Mesendoderm (in vitro differentiated cells): ENCODE results near the gene CARD9.

Experiments
- DNase-seq: peaks from one replicate; pipeline ENCODE4 v3.0.0; 2013
- H2AK5ac ChIP-seq: 2 replicates; pipeline ENCODE4 v1.6.1; 2013; ENCODE audit warnings: low read length, inconsistent platforms
- H2BK120ac ChIP-seq: 2 replicates; pipeline ENCODE4 v1.6.1; 2013; ENCODE audit warnings: low read depth, mild to moderate bottlenecking, low read length, moderate library complexity, mixed read lengths
- H2BK15ac ChIP-seq: replicated peaks from 2 replicates; pipeline ENCODE4 v1.6.1; 2013; ENCODE audit warnings: low read depth, mild to moderate bottlenecking, moderate library complexity
- H2BK5ac ChIP-seq: 2 replicates; pipeline ENCODE4 v1.6.1; 2013; ENCODE audit warnings: low read length, inconsistent platforms
- H3K18ac ChIP-seq: 2 replicates; pipeline ENCODE4 v1.6.1; 2013; ENCODE audit warnings: mild to moderate bottlenecking, low read length, mixed read lengths
- H3K23ac ChIP-seq: one replicate; pipeline ENCODE4 v1.6.1; 2013; ENCODE audit warnings: low read length
- H3K27ac ChIP-seq: 2 replicates; pipeline ENCODE4 v1.5.1; 2013; ENCODE audit warnings: low read depth, mild to moderate bottlenecking, inconsistent platforms, low read length, moderate library complexity
- H3K27me3 ChIP-seq: 2 replicates; pipeline ENCODE4 v1.6.1; 2013; ENCODE audit warnings: low read length, control low read depth, mild to moderate bottlenecking, inconsistent platforms; ENCODE audit not compliant: insufficient read depth, poor library complexity
- H3K36me3 ChIP-seq: 2 replicates; pipeline ENCODE4 v1.6.1; 2013; ENCODE audit warnings: low read length, inconsistent platforms; ENCODE audit not compliant: control insufficient read depth, insufficient read depth
- H3K4ac ChIP-seq: one replicate; pipeline ENCODE4 v1.6.1; 2013; ENCODE audit warnings: low read depth, mild to moderate bottlenecking, low read length, moderate library complexity
- H3K4me1 ChIP-seq: 2 replicates; pipeline ENCODE4 v1.6.1; 2013; ENCODE audit warnings: low read depth, low read length, inconsistent platforms; ENCODE audit not compliant: control insufficient read depth
- H3K4me2 ChIP-seq: 2 replicates; pipeline ENCODE4 v1.6.1; 2013; ENCODE audit warnings: low read length
- H3K4me3 ChIP-seq: 2 replicates; pipeline ENCODE4 v1.5.1; 2013; ENCODE audit warnings: mild to moderate bottlenecking, low read length
- H3K56ac ChIP-seq: one replicate; pipeline ENCODE4 v1.6.1; 2013; ENCODE audit warnings: low read length
- H3K79me1 ChIP-seq: 2 replicates; pipeline ENCODE4 v1.6.1; 2013; ENCODE audit warnings: low read length, inconsistent platforms
- H3K79me2 ChIP-seq: 2 replicates; pipeline ENCODE4 v1.6.1; 2013; ENCODE audit warnings: mild to moderate bottlenecking, low read length; ENCODE audit not compliant: control insufficient read depth, insufficient read depth
- H3K9ac ChIP-seq: 2 replicates; pipeline ENCODE4 v1.6.1; 2013; ENCODE audit warnings: low read length, inconsistent platforms
- H4K5ac ChIP-seq: one replicate; pipeline ENCODE4 v1.6.1; 2013; ENCODE audit warnings: low read length
- H4K8ac ChIP-seq: one replicate; pipeline ENCODE4 v1.6.1; 2013; ENCODE audit warnings: low read depth, mild to moderate bottlenecking, control low read depth, low read length, moderate library complexity
- WGBS: extraction: QIAGEN DNeasy Blood & Tissue Kit; methylation state at CpG from one replicate; pipeline ENCODE4 v1.1.7; 2013; ENCODE audit warnings: low lambda C conversion rate, missing lambda C conversion rate; ENCODE audit not compliant: insufficient coverage; ENCODE audit errors: extremely low coverage; 5-methylcytosine and 5-hydroxymethylcytosine counted together

The CARD9 gene

GRCh38 chr9:136404801-136405136 lies 31.3 kb upstream of the CARD9 start:
- Histone ChIP-seq H3K4me1 (no peaks in the 10 kb centered on the region), H3K4me3 (no peak overlapping the region), H3K4ac (no peak overlapping the region), H4K8ac (no peak overlapping the region), H3K9ac (no peak overlapping the region), H2BK5ac (no peak overlapping the region), H3K79me2 (peaks cover 12% of the 10 kb centered on the region), H3K4me2 (no peak overlapping the region), H3K23ac (no peak overlapping the region), H3K27ac (no peak overlapping the region), H3K18ac (no peak overlapping the region), H3K27me3 (no peaks in the 10 kb centered on the region), H4K5ac (no peak overlapping the region), H2AK5ac (no peak overlapping the region), H3K56ac (no peak overlapping the region), H3K36me3 (peaks cover 8% of the 10 kb centered on the region), H3K79me1 (peaks cover 10% of the 10 kb centered on the region), H2BK15ac (no peak overlapping the region), H2BK120ac (no peak overlapping the region)
- no CpG with 5 or more reads among the region's 14 CpGs for WGBS
- no peak for DNase-seq

- H3K18ac ChIP-seq = no peak overlapping the region
Measured at GRCh38 chr9:136403915-136404800, 30.7 kb upstream of the CARD9 start.

GRCh38 chr9:136403538-136403914 lies 30.1 kb upstream of the CARD9 start:
- H3K27ac ChIP-seq = no peak overlapping the region
- no peak overlapping the region for H3K4me3 ChIP-seq
- H3K4me1 ChIP-seq = peaks cover 2% of the 10 kb centered on the region
- no peak overlapping the region for H3K18ac ChIP-seq
- H3K27me3 ChIP-seq = no peaks in the 10 kb centered on the region
- H2AK5ac ChIP-seq = no peak overlapping the region
- no peak overlapping the region for H3K4me2 ChIP-seq
- peaks cover 8% of the 10 kb centered on the region for H3K36me3 ChIP-seq
- H3K79me2 ChIP-seq = peaks cover 15% of the 10 kb centered on the region
- DNase-seq = no peak
- no peak overlapping the region for H2BK5ac ChIP-seq
- H4K8ac ChIP-seq = no peak overlapping the region
- no peak overlapping the region for H3K9ac ChIP-seq
- no peak overlapping the region for H3K56ac ChIP-seq
- H2BK120ac ChIP-seq = no peak overlapping the region
- no peak overlapping the region for H4K5ac ChIP-seq
- H3K79me1 ChIP-seq = peaks cover 12% of the 10 kb centered on the region
- H3K4ac ChIP-seq = no peak overlapping the region
- H2BK15ac ChIP-seq = no peak overlapping the region
- no peak overlapping the region for H3K23ac ChIP-seq
- WGBS = no CpG with 5 or more reads among the region's 5 CpGs

More at GRCh38 chr9:136403915-136404800, 30.7 kb upstream of the CARD9 start:
- Histone ChIP-seq H3K79me2 (peaks cover 13% of the 10 kb centered on the region), H2BK15ac (no peak overlapping the region), H3K9ac (no peak overlapping the region), H3K4me1 (no peaks in the 10 kb centered on the region), H3K23ac (no peak overlapping the region), H3K27me3 (no peaks in the 10 kb centered on the region), H4K5ac (no peak overlapping the region), H3K79me1 (peaks cover 11% of the 10 kb centered on the region), H3K4me2 (no peak overlapping the region), H3K56ac (no peak overlapping the region), H3K4ac (no peak overlapping the region), H2BK120ac (no peak overlapping the region), H2BK5ac (no peak overlapping the region), H4K8ac (no peak overlapping the region), H3K27ac (no peak overlapping the region), H3K4me3 (no peak overlapping the region), H2AK5ac (no peak overlapping the region), H3K36me3 (peaks cover 8% of the 10 kb centered on the region)
- WGBS = no CpG with 5 or more reads among the region's 32 CpGs
- DNase-seq = no peak

- Histone ChIP-seq H2BK120ac (no peak overlapping the region), H3K4me2 (no peak overlapping the region), H3K9ac (no peak overlapping the region), H3K56ac (no peak overlapping the region), H2BK15ac (no peak overlapping the region), H3K4ac (no peak overlapping the region), H3K23ac (no peak overlapping the region), H3K4me1 (peaks cover 2% of the 10 kb centered on the region), H3K27ac (no peak overlapping the region), H3K18ac (no peak overlapping the region), H3K36me3 (peaks cover 7% of the 10 kb centered on the region), H4K8ac (no peak overlapping the region), H3K79me1 (peaks cover 12% of the 10 kb centered on the region), H3K27me3 (no peaks in the 10 kb centered on the region), H3K4me3 (no peak overlapping the region), H4K5ac (no peak overlapping the region), H3K79me2 (peaks cover 22% of the 10 kb centered on the region), H2BK5ac (no peak overlapping the region), H2AK5ac (no peak overlapping the region)
- no CpG with 5 or more reads among the region's 13 CpGs for WGBS
- no peak for DNase-seq
Measured at GRCh38 chr9:136402067-136402466, 28.6 kb upstream of the CARD9 start.

GRCh38 chr9:136401173-136401922 lies 27.9 kb upstream of the CARD9 start:
- no peak overlapping the region for H4K8ac ChIP-seq
- no peak for DNase-seq
- H2BK15ac ChIP-seq = no peak overlapping the region
- H3K27me3 ChIP-seq = no peaks in the 10 kb centered on the region
- peaks cover 2% of the 10 kb centered on the region for H3K4me1 ChIP-seq
- no peak overlapping the region for H2AK5ac ChIP-seq
- H2BK5ac ChIP-seq = no peak overlapping the region
- H3K36me3 ChIP-seq = peaks cover 10% of the 10 kb centered on the region
- H3K18ac ChIP-seq = no peak overlapping the region
- no peak overlapping the region for H3K4ac ChIP-seq
- no peak overlapping the region for H3K4me2 ChIP-seq
- no peak overlapping the region for H3K4me3 ChIP-seq
- no peak overlapping the region for H2BK120ac ChIP-seq
- no peak overlapping the region for H4K5ac ChIP-seq
- no CpG with 5 or more reads among the region's 18 CpGs for WGBS
- H3K79me1 ChIP-seq = peaks cover 17% of the 10 kb centered on the region
- no peak overlapping the region for H3K9ac ChIP-seq
- H3K27ac ChIP-seq = no peak overlapping the region
- no peak overlapping the region for H3K23ac ChIP-seq
- no peak overlapping the region for H3K56ac ChIP-seq
- H3K79me2 ChIP-seq = peaks cover 22% of the 10 kb centered on the region
